HEK293 (cell line): Measurements from ENCODE around the gene MAN2A2.

Source experiments
- GLI2 ChIP-seq: fragments of 450-650 bp; formaldehyde crosslinking; IDR thresholded peaks from 2 replicates; pipeline ENCODE4; 2017; ENCODE audit warnings: missing biosample characterization, missing genetic modification characterization, low read depth, borderline replicate concordance
- KLF1 ChIP-seq: fragments of 450-650 bp; formaldehyde crosslinking; IDR thresholded peaks from 2 replicates; pipeline ENCODE4 v1.5.1; 2016; ENCODE audit warnings: missing biosample characterization, missing genetic modification characterization
- KLF7 ChIP-seq: fragments of 450-650 bp; formaldehyde crosslinking; IDR thresholded peaks from 2 replicates; pipeline ENCODE4 v1.5.1; 2016; ENCODE audit warnings: missing biosample characterization, missing genetic modification characterization, borderline replicate concordance
- PATZ1 ChIP-seq: fragments of 450-650 bp; formaldehyde crosslinking; IDR thresholded peaks from 2 replicates; pipeline ENCODE4 v1.5.1; 2016; ENCODE audit warnings: missing biosample characterization, missing genetic modification characterization
- PBX3 ChIP-seq: sonication (generic); formaldehyde crosslinking; IDR thresholded peaks from 2 replicates; pipeline ENCODE4 v1.8.1; 2022; ENCODE audit warnings: mild to moderate bottlenecking, moderate library complexity, missing genetic modification reagents
- ZBTB49 ChIP-seq: fragments of 450-650 bp; formaldehyde crosslinking; IDR thresholded peaks from 2 replicates; pipeline ENCODE4 v1.5.1; 2016; ENCODE audit warnings: missing biosample characterization, missing genetic modification characterization, low read depth
- ZEB2 ChIP-seq: fragments of 450-650 bp; formaldehyde crosslinking; IDR thresholded peaks from 2 replicates; pipeline ENCODE4 v1.5.1; 2016; ENCODE audit warnings: missing biosample characterization, missing genetic modification characterization
- ZNF18 ChIP-seq: fragments of 450-650 bp; formaldehyde crosslinking; IDR thresholded peaks from 2 replicates; pipeline ENCODE4 v1.5.1; 2016; ENCODE audit warnings: missing biosample characterization, missing genetic modification characterization
- ZNF19 ChIP-seq: fragments of 450-650 bp; formaldehyde crosslinking; IDR thresholded peaks from 2 replicates; pipeline ENCODE4; 2016; ENCODE audit warnings: missing biosample characterization, missing genetic modification characterization, low read depth
- ZNF239 ChIP-seq: fragments of 450-650 bp; formaldehyde crosslinking; IDR thresholded peaks from 2 replicates; pipeline ENCODE4 v1.5.1; 2016; ENCODE audit warnings: missing biosample characterization, missing genetic modification characterization
- ZNF311 ChIP-seq: fragments of 450-650 bp; formaldehyde crosslinking; IDR thresholded peaks from 2 replicates; pipeline ENCODE4 v1.5.1; 2017; ENCODE audit warnings: missing biosample characterization, missing genetic modification characterization, borderline replicate concordance
- ZNF513 ChIP-seq: fragments of 450-650 bp; IDR thresholded peaks from 2 replicates; pipeline ENCODE4 v1.5.1; 2018; ENCODE audit warnings: missing biosample characterization, missing genetic modification characterization
- ZNF530 ChIP-seq: fragments of 450-650 bp; formaldehyde crosslinking; IDR thresholded peaks from 2 replicates; pipeline ENCODE4 v1.5.1; 2016; ENCODE audit warnings: low read depth, missing biosample characterization, missing genetic modification characterization
- ZNF645 ChIP-seq: fragments of 450-650 bp; formaldehyde crosslinking; IDR thresholded peaks from 2 replicates; pipeline ENCODE4; 2016; ENCODE audit warnings: missing biosample characterization, missing genetic modification characterization
- ZNF707 ChIP-seq: fragments of 450-650 bp; formaldehyde crosslinking; IDR thresholded peaks from 2 replicates; pipeline ENCODE4 v1.5.1; 2016; ENCODE audit warnings: missing biosample characterization, missing genetic modification characterization
- ZNF785 ChIP-seq: fragments of 450-650 bp; formaldehyde crosslinking; IDR thresholded peaks from 2 replicates; pipeline ENCODE4 v1.5.1; 2016; ENCODE audit warnings: missing biosample characterization, missing genetic modification characterization

Gene MAN2A2

GRCh38 chr15:90885432-90886290 lies 17.4 kb upstream of the MAN2A2 start (continued):
- TF ChIP-seq ZNF19 (tag by site-specific recombination) = no peak
- TF ChIP-seq ZNF513 (tag by site-specific recombination) = no peak
- TF ChIP-seq ZNF785 (tag by site-specific recombination) = no peak
- TF ChIP-seq ZBTB49 (tag by site-specific recombination) = no peak
- no peak for TF ChIP-seq GLI2
- TF ChIP-seq ZNF311 (tag by site-specific recombination) = no peak
- TF ChIP-seq PATZ1 (tag by site-specific recombination) = peak; percentile 57; the same call in 1 of the 2 replicates
- TF ChIP-seq ZNF18 (tag by site-specific recombination) = no peak
- no peak for TF ChIP-seq ZNF530 (tag by site-specific recombination)
- TF ChIP-seq KLF1 (tag by site-specific recombination) = peak; percentile 86
- peak; percentile 55; the same call in 1 of the 2 replicates for TF ChIP-seq KLF7 (tag by site-specific recombination)
- 0 out of 2 replicates have a peak, but pooled peaks have one; percentile 20 for TF ChIP-seq ZEB2
- no peak for TF ChIP-seq ZNF645
- no peak for TF ChIP-seq ZNF707
- no peak for TF ChIP-seq ZNF239
- 0 out of 2 replicates have a peak, but pooled peaks have one; percentile 27 for TF ChIP-seq PBX3 (CRISPR knock-in tag)
